HS-27A (cell line): ENCODE data around the gene TRRAP.

ENCODE experiments used
- DNase-seq: peaks from one replicate; pipeline ENCODE4 v3.0.0-alpha.2; 2012; ENCODE audit warnings: low read depth, missing footprints

The TRRAP gene

GRCh38 chr7:99006739-99007424, 128.6 kb downstream of the TRRAP start:
- DNase-seq = no peak

- DNase-seq = no peak
Observed at GRCh38 chr7:99008181-99008631, 129.9 kb downstream of the TRRAP start.

- no peak for DNase-seq
Observed at GRCh38 chr7:99008921-99009530, 130.7 kb downstream of the TRRAP start.

- no peak for DNase-seq
Observed at GRCh38 chr7:99010281-99010680, 131.9 kb downstream of the TRRAP start.

- no peak for DNase-seq
Observed at GRCh38 chr7:99011341-99011705, 133.0 kb downstream of the TRRAP start.

- DNase-seq = no peak
Observed at GRCh38 chr7:99011706-99012404, 133.5 kb downstream of the TRRAP start.

- no peak for DNase-seq
Observed at GRCh38 chr7:99012722-99013121, 134.4 kb downstream of the TRRAP start.

- DNase-seq = no peak
Observed at GRCh38 chr7:99013266-99014112, 135.2 kb downstream of the TRRAP start.

GRCh38 chr7:99014113-99014985, 136.0 kb downstream of the TRRAP start:
- no peak for DNase-seq

- no peak for DNase-seq
Observed at GRCh38 chr7:99016196-99016595, 137.9 kb downstream of the TRRAP start.

GRCh38 chr7:99019523-99020412, 141.4 kb downstream of the TRRAP start:
- no peak for DNase-seq

GRCh38 chr7:99020413-99020715, 142.0 kb downstream of the TRRAP start:
- DNase-seq = no peak

GRCh38 chr7:99021941-99022560, 143.7 kb downstream of the TRRAP start:
- no peak for DNase-seq

GRCh38 chr7:99024066-99024465, 145.7 kb downstream of the TRRAP start:
- DNase-seq = no peak

- no peak for DNase-seq
Observed at GRCh38 chr7:99027241-99027640, 148.9 kb downstream of the TRRAP start.

- DNase-seq = no peak
Observed at GRCh38 chr7:99027841-99028240, 149.5 kb downstream of the TRRAP start.

- DNase-seq = no peak
Observed at GRCh38 chr7:99028261-99028973, 150.1 kb downstream of the TRRAP start.

GRCh38 chr7:99029466-99030435, 151.4 kb downstream of the TRRAP start:
- no peak for DNase-seq
